ENCODE measurements around the gene PERCC1.

GRCh38 chr16:1454561-1454960 lies 23.7 kb downstream of the PERCC1 start:
- no peak for TF ChIP-seq CTCF (IDR thresholded peaks at IDR 0.05)
- no peak for TF ChIP-seq POLR2A (IDR thresholded peaks at IDR 0.05)
